Measurements from ENCODE around the gene TDRD12. TPM values are rescaled to one million over a fixed set of nuclear protein-coding genes. Genes with fewer than 3 reads are reported as not detected.
A peak's percentile ranks its signal among the peaks of the same experiment; 100 is the strongest.

Gene TDRD12
- 1 to 10 TPM in 1 of 10 donors, under 1 TPM in 9; 0.10 to 1.3 (median 0.32) TPM for polyA plus RNA-seq (ENCODE audit: insufficient read length in 10 of 10)
- long read RNA-seq, donor 1 = 0 reads
- long read RNA-seq, donor 2 = 0 reads
- long read RNA-seq, donor 3 = 0 reads
- long read RNA-seq, donor 4 = 0 reads
- long read RNA-seq, donor 5 = 0 reads
- long read RNA-seq, donor 6 = 0 reads
- long read RNA-seq, donor 7 = 0 reads
- long read RNA-seq, donor 8 = 0 reads
- long read RNA-seq, donor 9 = 0 reads

GRCh38 chr19:32719611-32720059, at the start of gene TDRD12:
Gene TDRD12, plus strand, starts transcription at chr19:32719767. Its CDS starts 306 bp downstream, at chr19:32720073.
- DNase-seq = no peak

GRCh38 chr19:32671883-32672593, 47.5 kb upstream of the TDRD12 start:
- DNase-seq = no peak

GRCh38 chr19:32672841-32673240, 46.7 kb upstream of the TDRD12 start:
- no peak for DNase-seq

- no peak for DNase-seq
Measured at GRCh38 chr19:32673573-32673972, 46.0 kb upstream of the TDRD12 start.

- peak in 1 of 3 donors; percentile 27 for DNase-seq
Measured at GRCh38 chr19:32674153-32674930, 45.2 kb upstream of the TDRD12 start.

GRCh38 chr19:32674931-32675719, 44.4 kb upstream of the TDRD12 start, which contains the start of gene ANKRD27:
Gene ANKRD27, minus strand, starts transcription at chr19:32675180. Its CDS starts 16,165 bp downstream, at chr19:32659015.
- peak; percentile 99 to 100 (median 99) for DNase-seq

GRCh38 chr19:32675720-32676185, 43.8 kb upstream of the TDRD12 start, which contains the start of gene RGS9BP:
Gene RGS9BP, plus strand, starts transcription at chr19:32675848. Its CDS starts 416 bp downstream, at chr19:32676264.
- peak; percentile 44 to 72 (median 63) for DNase-seq

- peak in 1 of 3 donors; percentile 36 for DNase-seq
Measured at GRCh38 chr19:32676186-32676894, 43.2 kb upstream of the TDRD12 start.

GRCh38 chr19:32676895-32677359, 42.6 kb upstream of the TDRD12 start:
- DNase-seq = peak in 1 of 3 donors; percentile 13

- peak in 1 of 3 donors; percentile 27 for DNase-seq
Measured at GRCh38 chr19:32677657-32678056, 41.9 kb upstream of the TDRD12 start.

- no peak for DNase-seq
Measured at GRCh38 chr19:32680986-32681385, 38.6 kb upstream of the TDRD12 start.

GRCh38 chr19:32682317-32682716, 37.2 kb upstream of the TDRD12 start:
- DNase-seq = no peak

- DNase-seq = no peak
Measured at GRCh38 chr19:32686847-32687475, 32.6 kb upstream of the TDRD12 start.

GRCh38 chr19:32687681-32688080, 31.9 kb upstream of the TDRD12 start:
- DNase-seq = no peak

GRCh38 chr19:32688311-32688710, 31.3 kb upstream of the TDRD12 start:
- DNase-seq = peak in 1 of 3 donors; percentile 19

GRCh38 chr19:32691291-32691951, 28.1 kb upstream of the TDRD12 start, which contains the start of gene NUDT19:
Gene NUDT19, plus strand, starts transcription at chr19:32691821. Its CDS starts 140 bp downstream, at chr19:32691961.
- DNase-seq = peak; percentile 67 to 90 (median 73)

- DNase-seq = peak; percentile 47 to 93 (median 79)
Measured at GRCh38 chr19:32691952-32692726, 27.4 kb upstream of the TDRD12 start.

GRCh38 chr19:32692727-32693061, 26.9 kb upstream of the TDRD12 start:
- no peak for DNase-seq
